Measurements from ENCODE around the gene FBXW8. TPM values are rescaled to one million over a fixed set of nuclear protein-coding genes. Genes with fewer than 3 reads are reported as not detected.

Gene FBXW8
- total RNA-seq, 1 donor from 2014 or later = 3.3 TPM

DNA sequence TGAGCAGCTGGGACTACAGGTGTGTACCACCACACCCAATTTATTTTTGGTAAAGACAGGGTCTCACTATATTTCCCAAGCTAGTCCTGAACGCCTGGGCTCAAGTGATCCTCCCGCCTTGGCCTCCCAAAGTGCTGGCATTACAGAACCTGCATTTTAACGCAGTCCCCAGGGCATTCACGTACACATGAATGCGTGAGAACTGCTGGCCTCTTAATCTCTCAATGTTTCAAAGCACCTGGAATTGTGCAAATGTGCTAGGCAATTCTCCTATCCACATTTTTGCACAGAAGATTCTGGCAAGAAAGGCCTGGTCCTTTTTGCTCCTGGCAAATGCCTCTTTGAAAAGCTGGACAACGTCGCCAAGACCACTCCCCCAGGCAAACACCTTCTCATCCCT is 153.3 kb downstream of the FBXW8 start:
- H3K9me3 ChIP-seq = no peaks in the 10 kb centered on the region

DNA sequence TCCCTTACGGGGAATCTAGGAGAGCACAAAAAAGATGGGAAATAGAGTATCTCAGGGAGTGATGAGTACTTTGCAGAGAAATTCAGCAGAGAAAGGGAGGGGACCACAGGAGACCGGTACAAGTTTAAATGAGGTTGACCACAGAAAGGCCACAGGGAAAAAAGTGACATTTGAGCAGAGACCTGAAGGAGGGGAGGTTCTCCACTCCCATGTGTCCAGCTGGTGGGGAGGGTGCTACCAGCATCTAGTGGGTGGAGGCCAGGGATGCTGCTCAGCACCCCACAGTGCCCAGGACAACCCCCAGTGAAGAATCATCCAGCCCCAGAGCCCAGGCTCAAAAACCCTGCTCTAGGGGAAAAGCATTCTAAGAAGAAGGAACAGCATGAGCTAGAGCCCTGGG is 153.8 kb downstream of the FBXW8 start:
- no peaks in the 10 kb centered on the region for H3K9me3 ChIP-seq
- intact Hi-C loops (cut with DNase I) = no loop called here
- no peak overlapping the region for H3K4me3 ChIP-seq
- no peaks in the 10 kb centered on the region for H3K4me1 ChIP-seq
- no peak overlapping the region for H3K27ac ChIP-seq
- no peaks in the 10 kb centered on the region for H3K27me3 ChIP-seq
- DNase-seq (ENCODE audit: low spot score in 2 of 2) = no peak
- H3K36me3 ChIP-seq = no peaks in the 10 kb centered on the region
- no peak for TF ChIP-seq CTCF (IDR thresholded peaks at IDR 0.05)

More for the DNA sequence above, 153.3 kb downstream of the FBXW8 start:
- Histone ChIP-seq H3K36me3 (no peaks in the 10 kb centered on the region), H3K4me3 (no peak overlapping the region), H3K4me1 (no peaks in the 10 kb centered on the region), H3K27ac (no peak overlapping the region), H3K27me3 (no peaks in the 10 kb centered on the region)
- TF ChIP-seq CTCF (IDR thresholded peaks at IDR 0.05) = no peak
- no peak for DNase-seq (ENCODE audit: low spot score in 2 of 2)
- intact Hi-C loops (cut with DNase I) = no loop called here

DNA sequence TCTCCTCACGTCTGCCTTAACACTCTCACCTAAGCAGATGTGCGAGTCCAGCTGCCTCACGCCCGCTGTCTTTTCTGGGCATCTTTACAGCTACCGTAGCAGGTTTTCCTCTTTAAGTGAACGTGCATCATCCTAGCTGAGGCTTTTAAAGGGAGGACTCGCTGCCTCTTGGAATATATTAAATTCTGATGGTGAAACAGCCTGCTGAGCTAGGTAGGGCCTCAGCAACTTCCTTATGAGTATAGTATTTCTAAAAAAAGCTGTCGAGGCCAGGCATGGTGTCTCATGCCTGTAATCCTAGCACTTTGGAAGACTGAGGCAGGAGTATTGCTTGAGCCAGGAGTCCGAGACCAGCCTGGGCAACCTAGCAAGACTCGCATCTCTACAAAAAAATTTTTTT is 156.3 kb downstream of the FBXW8 start:
- no peaks in the 10 kb centered on the region for H3K4me1 ChIP-seq
- no peak overlapping the region for H3K4me3 ChIP-seq
- TF ChIP-seq CTCF (IDR thresholded peaks at IDR 0.05) = no peak
- DNase-seq (ENCODE audit: low spot score in 2 of 2) = no peak
- H3K9me3 ChIP-seq = no peaks in the 10 kb centered on the region
- H3K27me3 ChIP-seq = no peaks in the 10 kb centered on the region
- H3K27ac ChIP-seq = no peak overlapping the region
- H3K36me3 ChIP-seq = no peaks in the 10 kb centered on the region
- intact Hi-C loops (cut with DNase I) = no loop called here

DNA sequence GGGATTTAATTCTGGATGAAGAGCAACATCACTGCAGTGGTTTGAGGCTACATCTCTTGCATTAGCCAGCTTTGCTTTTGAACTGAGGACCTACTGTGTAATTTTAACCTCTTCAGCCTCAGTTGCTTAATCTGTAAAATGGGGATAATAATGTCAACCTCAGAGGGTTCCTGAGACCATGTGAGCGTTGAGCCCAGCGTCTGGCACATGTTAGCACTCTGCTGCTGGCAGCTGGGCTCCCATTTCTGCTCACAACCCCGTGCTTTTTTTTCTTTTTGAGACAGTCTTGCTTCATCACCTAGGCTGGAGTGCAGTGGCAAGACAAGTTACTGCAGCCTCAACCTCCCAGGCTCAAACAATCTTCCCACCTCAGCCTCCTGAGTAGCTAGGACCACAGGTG is 156.9 kb downstream of the FBXW8 start:
- Histone ChIP-seq H3K4me3 (no peak overlapping the region), H3K27me3 (no peaks in the 10 kb centered on the region), H3K27ac (no peak overlapping the region), H3K9me3 (no peaks in the 10 kb centered on the region), H3K4me1 (no peaks in the 10 kb centered on the region), H3K36me3 (no peaks in the 10 kb centered on the region)
- TF ChIP-seq CTCF (IDR thresholded peaks at IDR 0.05) = no peak
- intact Hi-C loops (cut with DNase I) = no loop called here
- DNase-seq (ENCODE audit: low spot score in 2 of 2) = no peak

DNA sequence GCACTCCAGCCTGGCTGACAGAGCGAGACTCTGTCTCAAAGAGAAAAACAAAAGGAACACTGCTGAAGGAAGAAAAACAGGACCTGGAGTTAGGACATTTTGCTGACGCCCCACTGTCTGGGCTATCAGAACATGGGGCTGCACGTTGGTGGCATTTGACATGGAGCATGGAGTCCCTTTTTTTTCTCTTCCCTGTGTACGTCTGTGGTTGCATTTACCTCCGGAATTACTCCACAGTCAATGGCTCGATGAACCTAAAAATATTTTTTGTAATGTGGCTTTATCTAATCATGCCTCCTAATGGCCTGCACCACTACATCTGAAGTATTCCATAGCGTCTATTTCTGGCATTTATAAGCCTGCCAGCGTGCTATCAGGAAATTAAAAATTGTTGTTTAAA is 157.7 kb downstream of the FBXW8 start:
- TF ChIP-seq CTCF (IDR thresholded peaks at IDR 0.05) = no peak
- Histone ChIP-seq H3K4me1 (no peaks in the 10 kb centered on the region), H3K27ac (no peak overlapping the region), H3K4me3 (no peak overlapping the region), H3K9me3 (no peaks in the 10 kb centered on the region), H3K27me3 (no peaks in the 10 kb centered on the region), H3K36me3 (no peaks in the 10 kb centered on the region)
- intact Hi-C loops (cut with DNase I) = no loop called here
- DNase-seq (ENCODE audit: low spot score in 2 of 2) = no peak

GRCh38 chr12:117069101-117069797 is 158.5 kb downstream of the FBXW8 start:
- no peaks in the 10 kb centered on the region for H3K36me3 ChIP-seq

More at GRCh38 chr12:117069101-117069797, 158.5 kb downstream of the FBXW8 start:
- DNase-seq (ENCODE audit: low spot score in 2 of 2) = no peak
- Histone ChIP-seq H3K27ac (no peak overlapping the region), H3K4me1 (no peaks in the 10 kb centered on the region), H3K27me3 (no peaks in the 10 kb centered on the region), H3K4me3 (no peak overlapping the region), H3K9me3 (no peaks in the 10 kb centered on the region)
- TF ChIP-seq CTCF (IDR thresholded peaks at IDR 0.05) = no peak
- intact Hi-C loops (cut with DNase I) = no loop called here

Measured in ascending aorta (tissue), 2 donors.